Colonic mucosa (tissue), 4 donors: Measurements from ENCODE around the gene C7orf57. TPM values are rescaled to one million over a fixed set of nuclear protein-coding genes. Genes with fewer than 3 reads are reported as not detected.

ENCODE experiments used
- DNase-seq: peaks from one replicate; pipeline ENCODE4 v3.0.0-alpha.2; 2020
- H3K27ac ChIP-seq: fragments of 200-600 bp; one replicate; pipeline ENCODE4 v1.8.0; 2021
- H3K27me3 ChIP-seq: fragments of 200-600 bp; one replicate; pipeline ENCODE4 v1.8.0; 2021
- H3K36me3 ChIP-seq: fragments of 200-600 bp; one replicate; pipeline ENCODE4 v1.8.0; 2021
- H3K4me1 ChIP-seq: fragments of 200-600 bp; one replicate; pipeline ENCODE4 v1.8.0; 2021; ENCODE audit warnings: mild to moderate bottlenecking
- H3K4me3 ChIP-seq: fragments of 200-600 bp; one replicate; pipeline ENCODE4 v1.8.0; 2021
- H3K9ac ChIP-seq, 2 donors: one replicate each; pipeline ENCODE4 v1.7.0; 2013; ENCODE audit warnings: control low read depth in 2 of 2, low read depth in 2 of 2, low read length in 2 of 2
- H3K9me3 ChIP-seq: fragments of 200-600 bp; one replicate; pipeline ENCODE4 v1.8.0; 2021
- intact Hi-C: fragments of 100-400 bp; cut with DNase I; formaldehyde crosslinking; loops from one replicate; pipeline ENCODE4 v1.14.1; 2022
- total RNA-seq, 2 donors: library from RNA; stranded (reverse); fragmentation: NEBNext Ultra II Directional in 1 of 2; extraction: Animal tissue kit (Norgen Biotek cat#: 25700) in 1 of 2; gene quantifications; one replicate each; pipeline ENCODE4 v1.2.1, GENCODE V29; 2021
- TF ChIP-seq, protein P1 (sequence below): fragments of 200-600 bp; IDR thresholded peaks from one replicate; pipeline ENCODE4 v1.8.0; 2022; ENCODE audit warnings: antibody characterized with exemption, mild to moderate bottlenecking
- donor health status: healthy.
- donor health status: DM: no; HTN: no; CAD: no.
- donor health status: DM: no; HTN: no; CAD: no.

Gene C7orf57
- total RNA-seq, 2 donors from 2014 or later = 0.24 TPM; not detected in 1

DNA sequence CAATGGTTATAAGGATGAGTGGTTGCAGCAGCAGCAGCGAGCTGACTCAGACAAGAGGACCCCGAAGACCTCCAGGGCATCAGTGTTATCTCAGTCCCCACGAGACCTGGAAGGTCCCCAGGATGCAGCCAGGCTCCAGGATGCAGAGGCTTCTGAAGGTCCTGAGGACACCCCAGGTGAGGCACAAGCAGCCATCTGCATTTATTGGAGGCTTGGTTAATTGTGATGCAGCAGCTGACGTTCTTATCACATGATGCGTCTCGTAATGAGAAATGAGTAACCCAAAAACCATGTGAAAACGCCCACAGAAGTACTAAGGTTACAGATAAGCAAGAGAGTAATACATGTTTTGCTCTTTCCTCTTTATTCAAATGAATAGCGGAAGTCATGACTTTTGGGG lies 17.4 kb downstream of the C7orf57 start:
- no peaks in the 10 kb centered on the region for H3K9me3 ChIP-seq
- no peak overlapping the region for H3K9ac ChIP-seq
- no peak overlapping the region for H3K27ac ChIP-seq
- intact Hi-C loops = no loop called here
- no peak for DNase-seq
- H3K4me3 ChIP-seq = no peak overlapping the region
- H3K36me3 ChIP-seq = no peaks in the 10 kb centered on the region
- H3K27me3 ChIP-seq = no peaks in the 10 kb centered on the region
- TF ChIP-seq, protein P1, sequence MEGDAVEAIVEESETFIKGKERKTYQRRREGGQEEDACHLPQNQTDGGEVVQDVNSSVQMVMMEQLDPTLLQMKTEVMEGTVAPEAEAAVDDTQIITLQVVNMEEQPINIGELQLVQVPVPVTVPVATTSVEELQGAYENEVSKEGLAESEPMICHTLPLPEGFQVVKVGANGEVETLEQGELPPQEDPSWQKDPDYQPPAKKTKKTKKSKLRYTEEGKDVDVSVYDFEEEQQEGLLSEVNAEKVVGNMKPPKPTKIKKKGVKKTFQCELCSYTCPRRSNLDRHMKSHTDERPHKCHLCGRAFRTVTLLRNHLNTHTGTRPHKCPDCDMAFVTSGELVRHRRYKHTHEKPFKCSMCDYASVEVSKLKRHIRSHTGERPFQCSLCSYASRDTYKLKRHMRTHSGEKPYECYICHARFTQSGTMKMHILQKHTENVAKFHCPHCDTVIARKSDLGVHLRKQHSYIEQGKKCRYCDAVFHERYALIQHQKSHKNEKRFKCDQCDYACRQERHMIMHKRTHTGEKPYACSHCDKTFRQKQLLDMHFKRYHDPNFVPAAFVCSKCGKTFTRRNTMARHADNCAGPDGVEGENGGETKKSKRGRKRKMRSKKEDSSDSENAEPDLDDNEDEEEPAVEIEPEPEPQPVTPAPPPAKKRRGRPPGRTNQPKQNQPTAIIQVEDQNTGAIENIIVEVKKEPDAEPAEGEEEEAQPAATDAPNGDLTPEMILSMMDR = no peak
- no peaks in the 10 kb centered on the region for H3K4me1 ChIP-seq

DNA sequence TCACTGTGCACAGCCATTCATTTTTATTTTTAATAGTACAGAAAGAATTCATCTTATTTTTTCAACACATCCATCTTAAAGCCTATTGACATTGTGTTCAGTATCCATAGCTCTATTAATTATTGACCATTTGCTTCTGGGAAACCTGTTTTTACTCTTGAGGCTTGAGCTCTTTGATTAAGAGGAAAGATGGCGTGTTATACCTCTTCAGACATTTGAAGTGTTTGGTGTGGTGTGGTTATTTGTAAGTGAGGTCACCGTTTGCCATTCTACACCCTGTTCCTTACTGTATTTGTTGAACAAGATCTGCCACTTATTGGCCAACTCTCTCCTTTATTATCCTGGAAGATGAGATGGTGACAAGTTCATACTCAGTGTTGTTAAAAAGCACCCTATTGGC lies 18.4 kb downstream of the C7orf57 start:
- DNase-seq = no peak
- H3K27ac ChIP-seq = no peak overlapping the region

DNA sequence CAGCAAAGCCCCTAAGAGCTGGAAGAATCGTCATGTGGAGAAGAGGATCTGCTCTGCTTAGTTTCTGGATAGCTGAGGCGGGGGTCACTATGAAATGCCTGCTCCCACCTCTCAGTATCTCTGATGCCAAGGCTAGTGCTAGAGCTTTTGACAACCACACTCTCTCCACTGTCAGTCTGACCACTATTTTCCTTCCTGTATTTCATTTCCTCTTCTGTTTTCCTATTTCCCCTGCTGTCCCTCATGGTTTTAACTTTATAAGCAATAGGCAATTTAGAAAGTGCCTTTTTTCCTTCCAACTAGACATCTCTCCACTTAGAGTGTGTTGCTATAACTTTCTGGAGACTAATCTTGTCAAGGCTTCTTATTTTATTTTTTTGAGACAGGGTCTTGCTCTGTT lies 23.6 kb downstream of the C7orf57 start:
- H3K9ac ChIP-seq = no peak overlapping the region
- TF ChIP-seq, protein P1 = no peak
- H3K4me1 ChIP-seq = no peaks in the 10 kb centered on the region
- intact Hi-C loops = no loop called here
- H3K9me3 ChIP-seq = no peaks in the 10 kb centered on the region
- H3K4me3 ChIP-seq = no peak overlapping the region
- no peak for DNase-seq
- no peaks in the 10 kb centered on the region for H3K36me3 ChIP-seq
- H3K27me3 ChIP-seq = no peaks in the 10 kb centered on the region
- H3K27ac ChIP-seq = no peak overlapping the region

More for the DNA sequence above, 18.4 kb downstream of the C7orf57 start:
- intact Hi-C loops = no loop called here
- H3K27me3 ChIP-seq = no peaks in the 10 kb centered on the region
- no peaks in the 10 kb centered on the region for H3K4me1 ChIP-seq
- no peaks in the 10 kb centered on the region for H3K9me3 ChIP-seq
- no peak overlapping the region for H3K9ac ChIP-seq
- H3K4me3 ChIP-seq = no peak overlapping the region
- H3K36me3 ChIP-seq = no peaks in the 10 kb centered on the region
- TF ChIP-seq, protein P1 = no peak

DNA sequence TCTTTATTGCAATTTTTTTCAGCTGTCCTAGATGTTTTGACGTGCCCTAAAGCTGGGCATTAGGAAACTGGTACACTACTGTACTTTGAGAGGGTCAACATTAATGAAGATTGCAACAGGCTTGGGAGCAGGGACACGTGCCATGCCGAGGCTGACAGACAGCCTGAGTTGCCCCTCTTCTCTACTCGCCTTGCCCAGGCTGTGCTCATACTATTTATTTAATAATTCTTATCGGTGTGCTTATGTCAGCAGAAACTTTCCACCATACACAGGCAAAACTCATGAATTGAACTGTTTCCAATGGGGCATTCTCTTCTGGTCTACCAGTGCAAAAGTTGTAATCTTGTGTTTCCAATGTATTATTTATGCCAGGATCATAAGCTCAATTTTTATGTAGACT lies 24.4 kb downstream of the C7orf57 start:
- H3K27me3 ChIP-seq = no peaks in the 10 kb centered on the region
- TF ChIP-seq, protein P1 = no peak
- no peak overlapping the region for H3K4me3 ChIP-seq
- no peak overlapping the region for H3K9ac ChIP-seq
- H3K4me1 ChIP-seq = no peaks in the 10 kb centered on the region
- no peak for DNase-seq
- H3K36me3 ChIP-seq = no peaks in the 10 kb centered on the region
- no peaks in the 10 kb centered on the region for H3K9me3 ChIP-seq
- intact Hi-C loops = no loop called here
- H3K27ac ChIP-seq = no peak overlapping the region

DNA sequence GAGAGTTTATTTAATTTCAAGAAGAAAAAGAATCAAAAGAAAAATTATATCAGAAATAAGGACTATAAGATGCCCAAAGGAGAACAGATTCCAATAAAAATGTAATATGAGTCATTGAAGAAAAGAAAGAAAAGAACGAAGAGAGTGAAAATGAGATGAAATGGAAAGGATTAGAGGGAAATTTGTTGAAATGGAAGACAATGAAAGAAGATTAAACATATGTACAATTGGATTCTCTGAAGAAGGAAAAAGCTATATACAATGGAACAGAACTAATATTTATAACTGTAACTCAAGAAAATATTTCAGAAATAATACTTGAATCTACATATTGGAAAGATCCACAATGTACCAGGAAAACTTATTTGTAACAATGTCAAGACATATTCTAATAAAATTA lies 28.6 kb downstream of the C7orf57 start:
- Histone ChIP-seq H3K27ac (no peak overlapping the region), H3K4me3 (no peak overlapping the region), H3K36me3 (no peaks in the 10 kb centered on the region), H3K4me1 (no peaks in the 10 kb centered on the region), H3K9ac (no peak overlapping the region), H3K27me3 (no peaks in the 10 kb centered on the region), H3K9me3 (no peaks in the 10 kb centered on the region)
- TF ChIP-seq, protein P1 = no peak
- DNase-seq = no peak
- intact Hi-C loops = no loop called here

DNA sequence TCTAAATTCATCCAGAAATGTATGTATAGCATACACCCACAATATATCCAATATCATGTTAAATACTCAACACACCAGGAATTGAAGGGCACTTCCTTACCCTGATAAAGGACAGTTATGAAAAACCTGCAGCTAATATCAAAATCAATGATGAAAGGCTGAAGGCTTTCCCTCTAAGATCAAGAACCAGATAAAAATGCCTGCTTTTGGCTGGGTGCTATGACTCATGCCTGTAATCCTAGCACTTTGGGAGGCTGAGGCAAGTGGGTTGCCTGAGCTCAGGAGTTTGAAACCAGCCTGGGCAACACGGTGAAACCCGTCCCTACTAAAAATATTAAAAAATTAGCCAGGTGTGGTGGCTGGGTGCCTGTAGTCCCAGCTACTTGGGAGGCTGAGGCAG lies 32.1 kb downstream of the C7orf57 start:
- intact Hi-C loops = no loop called here
- Histone ChIP-seq H3K4me3 (no peak overlapping the region), H3K36me3 (no peaks in the 10 kb centered on the region), H3K27ac (no peak overlapping the region), H3K9ac (no peak overlapping the region), H3K4me1 (no peaks in the 10 kb centered on the region), H3K9me3 (no peaks in the 10 kb centered on the region), H3K27me3 (no peaks in the 10 kb centered on the region)
- DNase-seq = no peak
- TF ChIP-seq, protein P1 = no peak
